AG09319 (cell line): ENCODE measurements around the gene KCNIP4.

Experiments
- DNase-seq: peaks from one replicate; pipeline ENCODE4 v3.0.0-alpha.2; 2010; ENCODE audit warnings: low read depth; ENCODE audit errors: extremely low read depth
- CTCF ChIP-seq: IDR thresholded peaks from 2 replicates; pipeline ENCODE4 v1.5.1; 2011; ENCODE audit warnings: low read depth, mild to moderate bottlenecking, inconsistent platforms, low read length, moderate library complexity

The KCNIP4 gene

GRCh38 chr4:21752616-21753015 is 196.0 kb downstream of the KCNIP4 start:
- no peak for DNase-seq
- no peak for TF ChIP-seq CTCF

- DNase-seq: no peak
- TF ChIP-seq CTCF: no peak
Observed at GRCh38 chr4:21749924-21750323, 198.6 kb downstream of the KCNIP4 start.

- DNase-seq: no peak
- no peak for TF ChIP-seq CTCF
Observed at GRCh38 chr4:21749412-21749811, 199.2 kb downstream of the KCNIP4 start.

- DNase-seq: no peak
- TF ChIP-seq CTCF: no peak
Observed at GRCh38 chr4:21744046-21744445, 204.5 kb downstream of the KCNIP4 start.

- no peak for DNase-seq
- TF ChIP-seq CTCF: no peak
Observed at GRCh38 chr4:21742326-21742725, 206.2 kb downstream of the KCNIP4 start.

DNA sequence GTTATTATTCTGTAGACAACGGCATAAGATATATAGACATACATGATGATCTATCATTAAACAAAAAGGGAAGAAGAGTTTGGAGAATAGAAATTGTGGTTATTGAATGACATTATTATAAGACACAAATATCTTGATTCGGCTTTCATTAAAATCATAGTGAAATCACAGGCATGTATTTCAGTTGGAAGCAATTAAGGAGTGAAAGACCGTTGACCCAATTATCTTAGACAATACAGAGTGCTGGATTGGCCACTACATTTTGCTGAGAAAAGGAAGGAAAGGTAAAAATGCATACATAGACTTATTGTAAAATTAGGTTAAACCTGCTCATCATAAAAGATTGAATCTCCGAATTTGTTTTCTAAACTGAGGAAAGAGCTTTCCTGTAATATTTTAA is 209.8 kb downstream of the KCNIP4 start:
- TF ChIP-seq CTCF: no peak
- DNase-seq: no peak

DNA sequence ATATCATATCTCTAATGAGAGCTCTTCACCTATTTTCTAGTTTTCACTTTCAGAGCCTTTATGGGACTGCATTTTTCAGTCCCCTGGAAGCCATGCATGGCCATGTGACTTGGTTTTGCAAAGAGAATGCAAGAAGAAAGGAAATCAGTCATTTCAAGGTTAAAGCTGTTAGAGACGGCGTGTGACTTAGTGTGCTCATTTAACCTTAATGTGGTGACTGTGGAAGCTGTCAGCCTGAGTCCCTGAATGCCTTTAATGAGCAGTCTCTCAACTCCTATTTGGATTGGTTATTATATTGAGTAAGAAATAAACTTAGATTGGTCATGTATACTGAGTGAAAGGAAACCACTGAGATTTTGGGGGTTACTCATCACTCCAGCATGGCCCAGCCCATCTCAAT is 212.7 kb downstream of the KCNIP4 start:
- TF ChIP-seq CTCF: no peak

More for the DNA sequence above, 212.7 kb downstream of the KCNIP4 start:
- no peak for DNase-seq
